DND-41 (cell line): ENCODE results near the gene PEAK3.

Source experiments
- ATAC-seq: fragments of 200-7000 bp; cut with Tn5 transposase; 3 replicates; pipeline ENCODE4 v1.9.1; 2021; ENCODE audit warnings: low read depth; ENCODE audit not compliant: insufficient read depth
- DNase-seq: peaks from one replicate; pipeline ENCODE4 v3.0.0-alpha.2; 2020
- H2AFZ ChIP-seq: 2 replicates; pipeline ENCODE4 v1.6.0; 2012; ENCODE audit warnings: low read depth, low read length
- H3K27ac ChIP-seq: 2 replicates; pipeline ENCODE4 v1.5.1; 2012; ENCODE audit warnings: low read length, inconsistent platforms
- H3K27me3 ChIP-seq: fragments of 200-600 bp; sonication (generic); 2 replicates; pipeline ENCODE4 v1.6.0; 2012; ENCODE audit warnings: low read length, mild to moderate bottlenecking, inconsistent platforms; ENCODE audit not compliant: insufficient read depth, poor library complexity
- H3K36me3 ChIP-seq: 2 replicates; pipeline ENCODE4 v1.5.1; 2012; ENCODE audit warnings: low read length, inconsistent platforms; ENCODE audit not compliant: insufficient read depth
- H3K4me1 ChIP-seq: 2 replicates; pipeline ENCODE4 v1.5.1; 2012; ENCODE audit warnings: mild to moderate bottlenecking, low read length; ENCODE audit not compliant: insufficient read depth
- H3K4me2 ChIP-seq: 2 replicates; pipeline ENCODE4 v1.6.0; 2012; ENCODE audit warnings: mild to moderate bottlenecking, moderate library complexity, low read length, inconsistent platforms; ENCODE audit not compliant: insufficient read depth
- H3K4me3 ChIP-seq, 2 experiments: fragments of 200-600 bp in 1 of 2; shearing (Covaris generic) in 1 of 2; 2 replicates each; pipeline ENCODE4 v1.5.1; 2012 to 2016; ENCODE audit warnings: inconsistent platforms in 2 of 2, low read length in 2 of 2, mild to moderate bottlenecking in 2 of 2, low read depth in 1 of 2, moderate library complexity in 1 of 2
- H3K79me2 ChIP-seq: 2 replicates; pipeline ENCODE4 v1.6.0; 2012; ENCODE audit warnings: low read length, inconsistent platforms; ENCODE audit not compliant: insufficient read depth
- H3K9ac ChIP-seq: 2 replicates; pipeline ENCODE4 v1.6.0; 2012; ENCODE audit warnings: low read depth, mild to moderate bottlenecking, inconsistent platforms, low read length, moderate library complexity
- H3K9me3 ChIP-seq: 2 replicates; pipeline ENCODE4 v1.5.1; 2012; ENCODE audit warnings: low read length, moderate library complexity, mild to moderate bottlenecking, inconsistent platforms; ENCODE audit not compliant: insufficient read depth, severe bottlenecking
- H4K20me1 ChIP-seq: 2 replicates; pipeline ENCODE4 v1.6.0; 2012; ENCODE audit warnings: low read length; ENCODE audit not compliant: insufficient read depth
- CTCF ChIP-seq: IDR thresholded peaks from 2 replicates; pipeline ENCODE4 v1.5.1; 2012; ENCODE audit warnings: borderline replicate concordance, low read length, moderate library complexity, mild to moderate bottlenecking; ENCODE audit not compliant: poor library complexity, severe bottlenecking; ENCODE audit errors: extremely low read depth
- EZH2 ChIP-seq: IDR thresholded peaks from 3 replicates; pipeline ENCODE4 v1.6.1; 2012; ENCODE audit warnings: borderline replicate concordance, low read depth, mild to moderate bottlenecking, moderate library complexity, low read length, inconsistent platforms; ENCODE audit not compliant: severe bottlenecking

The PEAK3 gene

GRCh38 chr19:2282062-2282861 is at the start of gene PEAK3:
Gene PEAK3 (minus strand): TSS chr19:2282175. CDS start chr19:2280931, 1,244 bp downstream.
- ATAC-seq = no peak
- H4K20me1 ChIP-seq = peaks cover under 1% of the 10 kb centered on the region; the same call in 1 of the 2 replicates
- no peaks in the 10 kb centered on the region for H3K36me3 ChIP-seq
- H3K27ac ChIP-seq = no peak within 1 kb of the TSS
- no peaks in the 10 kb centered on the region for H3K9me3 ChIP-seq
- no peak within 1 kb of the TSS for H3K4me2 ChIP-seq
- no peak within 1 kb of the TSS for H3K4me3 ChIP-seq
- H3K9ac ChIP-seq = no peak within 1 kb of the TSS
- DNase-seq = no peak
- TF ChIP-seq CTCF = no peak
- no peak for TF ChIP-seq EZH2
- H3K79me2 ChIP-seq = no peaks in the 10 kb centered on the region
- no peak within 1 kb of the TSS for H2AFZ ChIP-seq
- H3K4me1 ChIP-seq = no peaks in the 10 kb centered on the region
- no peaks in the 10 kb centered on the region for H3K27me3 ChIP-seq

- peaks cover 38% of the 10 kb centered on the region for H4K20me1 ChIP-seq
- peaks cover 69% of the 10 kb centered on the region for H3K4me1 ChIP-seq
- DNase-seq (no peak), ATAC-seq (no peak)
- H3K9ac ChIP-seq = peak overlapping the region; percentile 99
- H3K36me3 ChIP-seq = peaks cover 39% of the 10 kb centered on the region
- H3K79me2 ChIP-seq = peaks cover 97% of the 10 kb centered on the region
- H3K4me2 ChIP-seq = peak overlapping the region; percentile 90
- TF ChIP-seq CTCF = no peak
- TF ChIP-seq EZH2 = no peak
- H3K27ac ChIP-seq = peak overlapping the region; percentile 92
- H2AFZ ChIP-seq = no peak overlapping the region
- H3K9me3 ChIP-seq = no peaks in the 10 kb centered on the region
- H3K4me3 ChIP-seq = peak overlapping the region in 1 of 2 experiments; percentile 43; a peak in 2 of 4 replicates
- no peaks in the 10 kb centered on the region for H3K27me3 ChIP-seq
These were observed 48.8 kb upstream of the PEAK3 start for GRCh38 chr19:2330632-2331284.

- no peak overlapping the region for H2AFZ ChIP-seq
- H3K4me1 ChIP-seq = peaks cover 68% of the 10 kb centered on the region
- H3K9me3 ChIP-seq = no peaks in the 10 kb centered on the region
- peaks cover 97% of the 10 kb centered on the region for H3K79me2 ChIP-seq
- DNase-seq (no peak), ATAC-seq (no peak)
- H3K4me3 ChIP-seq = peak overlapping the region in 1 of 2 experiments; percentile 43; a peak in 2 of 4 replicates
- H3K27me3 ChIP-seq = no peaks in the 10 kb centered on the region
- peaks cover 38% of the 10 kb centered on the region for H4K20me1 ChIP-seq
- H3K4me2 ChIP-seq = peak overlapping the region; percentile 90
- no peak for TF ChIP-seq CTCF
- TF ChIP-seq EZH2 = no peak
- peak overlapping the region; percentile 99; the same call in 1 of the 2 replicates for H3K9ac ChIP-seq
- H3K36me3 ChIP-seq = peaks cover 41% of the 10 kb centered on the region
- H3K27ac ChIP-seq = peak overlapping the region; percentile 92
These were observed 48.3 kb upstream of the PEAK3 start for GRCh38 chr19:2330255-2330631.
